NCI-H2107 treated with DMSO at 0.1 percent for 48 hours (cell line): ENCODE results near the gene SPOCK3.

Experiments used
- DNase-seq: peaks from one replicate; lab custom pipeline; 2025; ENCODE audit not compliant: unreplicated experiment; lab: John Stamatoyannopoulos, UW

Gene SPOCK3

DNA sequence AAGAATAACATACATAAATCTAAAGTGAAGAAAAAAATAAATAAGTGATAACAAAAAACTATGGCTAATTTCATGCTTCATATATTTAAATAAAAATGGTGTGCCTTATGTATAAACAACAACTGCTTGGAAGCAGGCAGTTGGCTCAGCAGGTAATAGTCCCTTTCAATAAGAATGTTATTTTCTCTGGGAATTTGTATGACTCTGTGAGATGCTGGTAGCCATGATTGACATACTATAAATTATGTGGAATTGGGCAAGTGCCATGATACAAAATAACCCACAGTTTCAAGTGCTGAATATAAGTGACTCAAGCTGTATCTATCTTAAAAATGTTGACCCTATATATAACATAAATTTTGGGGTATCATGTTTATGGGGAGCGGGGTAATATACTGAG, 546.5 kb downstream of the SPOCK3 start:
- DNase-seq = no peak
